HL-60 (cell line): ENCODE data around the gene DYNLRB1.
"Not testable (repeated sequence)": the region's sequence is repeated elsewhere in the genome, so short reads cannot be mapped to it uniquely, and the experiment has no call there.

ENCODE experiments used
- DNase-seq, 2 experiments: peaks; one replicate each; pipeline ENCODE4 v3.0.0-alpha.2; 2010 to 2020; ENCODE audit warnings: low read depth in 1 of 2, low spot score in 1 of 2
- H3K27ac ChIP-seq: fragments of 250-450 bp; sonication (Bioruptor Pico); replicated peaks from 2 replicates; pipeline ENCODE4 v1.5.1; 2020; ENCODE audit warnings: mild to moderate bottlenecking, moderate library complexity
- H3K27me3 ChIP-seq: fragments of 250-450 bp; sonication (Bioruptor Pico); 2 replicates; pipeline ENCODE4 v1.5.1; 2021; ENCODE audit warnings: mild to moderate bottlenecking, moderate library complexity; ENCODE audit not compliant: insufficient read depth, poor library complexity, severe bottlenecking
- H3K4me3 ChIP-seq: replicated peaks from 2 replicates; pipeline ENCODE4 v1.5.1; 2011; ENCODE audit warnings: mild to moderate bottlenecking, control low read depth, low read length; ENCODE audit not compliant: insufficient read depth
- CTCF ChIP-seq: IDR thresholded peaks from one replicate; pipeline ENCODE4 v1.5.1; 2011; ENCODE audit warnings: low read length, control low read depth, inconsistent platforms; ENCODE audit not compliant: insufficient read depth
- GABPA ChIP-seq: IDR thresholded peaks from 2 replicates; pipeline ENCODE4 v1.6.1; 2012; ENCODE audit warnings: low read depth
- POLR2AphosphoS5 ChIP-seq: IDR thresholded peaks from 2 replicates; pipeline ENCODE4 v1.6.1; 2012; ENCODE audit warnings: low read depth
- REST ChIP-seq: IDR thresholded peaks from 2 replicates; pipeline ENCODE4 v1.6.1; 2012; ENCODE audit warnings: low read depth; ENCODE audit not compliant: insufficient replicate concordance
- SPI1 ChIP-seq: IDR thresholded peaks from 2 replicates; pipeline ENCODE4 v1.6.1; 2012; ENCODE audit warnings: low read depth, mild to moderate bottlenecking, borderline replicate concordance

Gene DYNLRB1

GRCh38 chr20:34512266-34512954, 3.8 kb upstream of the DYNLRB1 start:
- H3K27me3 ChIP-seq = no peaks in the 10 kb centered on the region
- no peak for DNase-seq
- TF ChIP-seq POLR2AphosphoS5 = no peak
- no peak for TF ChIP-seq SPI1
- no peak for TF ChIP-seq CTCF
- TF ChIP-seq GABPA = no peak
- TF ChIP-seq REST = no peak
- no peak overlapping the region for H3K27ac ChIP-seq
- no peak overlapping the region for H3K4me3 ChIP-seq

- Histone ChIP-seq H3K4me3 (no peak overlapping the region), H3K27ac (no peak overlapping the region), H3K27me3 (no peaks in the 10 kb centered on the region)
- no peak for DNase-seq
- TF ChIP-seq POLR2AphosphoS5 (no peak), CTCF (no peak)
Measured at GRCh38 chr20:34512955-34513419, 3.2 kb upstream of the DYNLRB1 start.

- H3K4me3 ChIP-seq, DNase-seq, H3K27me3 ChIP-seq, H3K27ac ChIP-seq: not testable (repeated sequence)
Measured at GRCh38 chr20:34514034-34514433, 2.2 kb upstream of the DYNLRB1 start.

GRCh38 chr20:34514897-34515483, 1.2 kb upstream of the DYNLRB1 start:
- no peak for DNase-seq
- peak overlapping the region; percentile 80 for H3K27ac ChIP-seq
- peak overlapping the region; percentile 93 for H3K4me3 ChIP-seq
- H3K27me3 ChIP-seq = no peaks in the 10 kb centered on the region
- TF ChIP-seq GABPA = no peak
- no peak for TF ChIP-seq SPI1
- TF ChIP-seq REST = no peak
- no peak for TF ChIP-seq POLR2AphosphoS5
